Endothelial cell of umbilical vein (primary cell): ENCODE results near the gene CPTP. TPM values are rescaled to one million over a fixed set of nuclear protein-coding genes. Genes with fewer than 3 reads are reported as not detected.
A peak's percentile ranks its signal among the peaks of the same experiment; 100 is the strongest.

Experiments used
- BruUV-seq: library from RNA; stranded (reverse); fragments of 400-500 nt; replicated peaks from 2 replicates; lab custom pipeline; 2021; lab: Mats Ljungman, UMichigan
- CTCF ChIA-PET: fragments of 300-600, 350-600 bp; sonication (Branson Sonifier 250); formaldehyde crosslinking; loops from one replicate; lab custom pipeline; 2021; ENCODE audit warnings: antibody characterized with exemption, inconsistent platforms; lab: Charles Lee
- POLR2A ChIA-PET: fragments of 300-600, 350-600 bp; sonication (Branson Sonifier 250); formaldehyde crosslinking; loops from one replicate; lab custom pipeline; 2021; ENCODE audit warnings: antibody characterized with exemption, inconsistent platforms; lab: Charles Lee
- DNase-seq: peaks from one replicate; pipeline ENCODE4 v3.0.0-alpha.2; 2011; ENCODE audit warnings: low read depth, low spot score
- FAIRE-seq: peaks from 2 replicates; lab custom pipeline; 2011; peaks lifted over from hg19 to GRCh38; lab: Jason Lieb, UNC
- H2AFZ ChIP-seq: 2 replicates; pipeline ENCODE4 v1.6.0; 2012; ENCODE audit warnings: low read depth, low read length, control low read depth, inconsistent platforms
- H3K27ac ChIP-seq: 2 replicates; pipeline ENCODE4 v1.5.1; 2011; ENCODE audit warnings: low read depth, mild to moderate bottlenecking, control low read depth, low read length, moderate library complexity; ENCODE audit not compliant: insufficient read depth
- H3K27me3 ChIP-seq, 2 experiments: 2 replicates each; pipeline versions ENCODE4 v1.6.0 to v1.6.1; 2011; ENCODE audit warnings: low read length in 2 of 2, mixed read lengths in 1 of 2; ENCODE audit not compliant: control insufficient read depth in 2 of 2, insufficient read depth in 2 of 2
- H3K36me3 ChIP-seq, 2 experiments: 2 replicates in 1 of 2; 3 replicates in 1 of 2; pipeline ENCODE4 v1.5.1; 2011; ENCODE audit warnings: low read length in 2 of 2, mild to moderate bottlenecking in 1 of 2, moderate library complexity in 1 of 2; ENCODE audit not compliant: control insufficient read depth in 2 of 2, insufficient read depth in 2 of 2; ENCODE audit errors: extremely low read depth in 1 of 2
- H3K4me1 ChIP-seq: 3 replicates; pipeline ENCODE4 v1.5.1; 2011; ENCODE audit warnings: mild to moderate bottlenecking, low read length; ENCODE audit not compliant: control insufficient read depth, insufficient read depth; ENCODE audit errors: extremely low read depth
- H3K4me2 ChIP-seq: 2 replicates; pipeline ENCODE4 v1.6.1; 2011; ENCODE audit warnings: low read length, control low read depth, mixed read lengths; ENCODE audit not compliant: insufficient read depth
- H3K4me3 ChIP-seq, 3 experiments: fragments of 200-600 bp in 1 of 3; sonication (generic), shearing (Covaris generic) in 1 of 3; replicated peaks in 1 of 3; 2 replicates each; pipeline ENCODE4 v1.5.1; 2011 to 2016; ENCODE audit warnings: control low read depth in 3 of 3, low read length in 3 of 3, mild to moderate bottlenecking in 2 of 3, inconsistent platforms in 1 of 3, low read depth in 1 of 3, moderate library complexity in 1 of 3; ENCODE audit not compliant: insufficient read depth in 1 of 3
- H3K79me2 ChIP-seq: 2 replicates; pipeline ENCODE4 v1.6.0; 2012; ENCODE audit warnings: low read length, inconsistent platforms; ENCODE audit not compliant: control insufficient read depth, insufficient read depth
- H3K9ac ChIP-seq: replicated peaks from 2 replicates; pipeline ENCODE3; 2011; ENCODE audit warnings: low read length, control low read depth; ENCODE audit not compliant: insufficient read depth; ENCODE audit errors: extremely low read depth
- H3K9me1 ChIP-seq: replicated peaks from 3 replicates; pipeline ENCODE4 v1.6.0; 2011; ENCODE audit warnings: mild to moderate bottlenecking, low read length; ENCODE audit not compliant: control insufficient read depth, insufficient read depth; ENCODE audit errors: extremely low read depth
- H3K9me3 ChIP-seq: replicated peaks from 2 replicates; pipeline ENCODE4 v1.5.1; 2012; ENCODE audit warnings: low read length, inconsistent platforms; ENCODE audit not compliant: control insufficient read depth, insufficient read depth
- H4K20me1 ChIP-seq: replicated peaks from 2 replicates; pipeline ENCODE3; 2011; ENCODE audit warnings: mild to moderate bottlenecking, low read length; ENCODE audit not compliant: control insufficient read depth, insufficient read depth; ENCODE audit errors: extremely low read depth
- CTCF ChIP-seq, 2 donors: IDR thresholded peaks; 1 replicate in 1 of 2; 2 replicates in 1 of 2; pipeline ENCODE4 v1.5.1; 2011; ENCODE audit warnings: low read length in 2 of 2, mild to moderate bottlenecking in 2 of 2, moderate library complexity in 2 of 2, control low read depth in 1 of 2, inconsistent platforms in 1 of 2, low read depth in 1 of 2; ENCODE audit not compliant: insufficient read depth in 1 of 2; ENCODE audit errors: extremely low read depth in 1 of 2
- MAX ChIP-seq: IDR thresholded peaks from 2 replicates; pipeline ENCODE4 v1.6.1; 2011; ENCODE audit not compliant: insufficient read depth, insufficient read length
- dilution Hi-C: fragments of 300-500 bp; cut with MboI; formaldehyde crosslinking; loops from one replicate; pipeline ENCODE4 v1.15.0; 2019; ENCODE audit warnings: low sequenced_read_pairs; ENCODE audit not compliant: extremely low pct_ligation_motif_present
- intact Hi-C: fragments of 100-400 bp; cut with micrococcal nuclease; formaldehyde crosslinking; loops from one replicate; pipeline ENCODE4 v1.10.0; 2022
- polyA plus RNA-seq, 4 experiments: library from polyadenylated mRNA; depleted of rRNA in 3 of 4; stranded (reverse) in 3 of 4; unstranded in 1 of 4; fragments of >200 nt; gene quantifications; 2 replicates each; pipeline versions ENCODE4 v1.2.1 to v1.2.3, GENCODE V29; 2011 to 2012; ENCODE audit warnings: missing spikeins in 1 of 4
- total RNA-seq: library from RNA; stranded (reverse); gene quantifications from 2 replicates; pipeline ENCODE4 v1.2.3, GENCODE V29; 2021

Gene CPTP
- total and polyA plus RNA-seq, 2 donors (not counting 3 experiments of a cell fraction or from before 2014, with no cell fraction given) = 20.9 to 29.5 TPM

GRCh38 chr1:1344655-1345361, 20.2 kb downstream of the CPTP start:
- no peak overlapping the region for H3K4me3 ChIP-seq
- no peaks in the 10 kb centered on the region for H3K27me3 ChIP-seq
- H3K27ac ChIP-seq = no peak overlapping the region
- CTCF ChIA-PET = interaction anchor here (2.0 kb wide), 1 partner anchor 27 kb away, joined by 6 read pairs; no protein-coding TSS in a partner anchor
- POLR2A ChIA-PET = no interaction called here
- DNase-seq = no peak
- intact Hi-C loops = no loop called here
- H2AFZ ChIP-seq = no peak overlapping the region
- H3K79me2 ChIP-seq = peaks cover 33% of the 10 kb centered on the region
- H3K9ac ChIP-seq = no peak overlapping the region
- H3K9me1 ChIP-seq = no peaks in the 10 kb centered on the region
- H3K4me2 ChIP-seq = no peak overlapping the region
- H4K20me1 ChIP-seq = no peaks in the 10 kb centered on the region
- no peaks in the 10 kb centered on the region for H3K9me3 ChIP-seq
- peaks cover 10% of the 10 kb centered on the region for H3K4me1 ChIP-seq
- no TSS peak for BruUV-seq
- peaks cover 0 to 10% of the 10 kb centered on the region in 2 experiments for H3K36me3 ChIP-seq
- no peak for FAIRE-seq
- dilution Hi-C loops = no loop called here
- TF ChIP-seq CTCF (IDR thresholded peaks at IDR 0.05; ENCODE audit: extremely low read depth in 1 of 2, insufficient read depth in 1 of 2, low read depth in 1 of 2, low read length in 2 of 2) = peak; percentile 17 to 47
- TF ChIP-seq MAX = no peak

GRCh38 chr1:1345384-1345783, 20.8 kb downstream of the CPTP start:
- H2AFZ ChIP-seq = no peak overlapping the region
- no TSS peak for BruUV-seq
- no peaks in the 10 kb centered on the region for H3K9me1 ChIP-seq
- no peak overlapping the region for H3K4me2 ChIP-seq
- no peak for DNase-seq
- no peak overlapping the region for H3K4me3 ChIP-seq
- intact Hi-C loops (no loop called here), dilution Hi-C loops (no loop called here)
- H3K4me1 ChIP-seq = peaks cover 10% of the 10 kb centered on the region
- H3K79me2 ChIP-seq = peaks cover 33% of the 10 kb centered on the region
- no peaks in the 10 kb centered on the region for H3K27me3 ChIP-seq
- H3K36me3 ChIP-seq = peaks cover 0 to 7% of the 10 kb centered on the region in 2 experiments
- FAIRE-seq = no peak
- CTCF ChIA-PET = interaction anchor here (2.0 kb wide), 1 partner anchor 27 kb away, joined by 6 read pairs; no protein-coding TSS in a partner anchor
- no peaks in the 10 kb centered on the region for H3K9me3 ChIP-seq
- TF ChIP-seq CTCF (IDR thresholded peaks at IDR 0.05; ENCODE audit: extremely low read depth in 1 of 2, insufficient read depth in 1 of 2, low read depth in 1 of 2, low read length in 2 of 2) = no peak
- no peaks in the 10 kb centered on the region for H4K20me1 ChIP-seq
- POLR2A ChIA-PET = no interaction called here
- H3K9ac ChIP-seq = no peak overlapping the region
- no peak overlapping the region for H3K27ac ChIP-seq
